ENCODE data around the gene TGM4. TPM values are rescaled to one million over a fixed set of nuclear protein-coding genes. Genes with fewer than 3 reads are reported as not detected.

The TGM4 gene
- total and polyA plus RNA-seq, 9 of the 15 experiments (the other 6 are each of a cell fraction or from before 2014, with no cell fraction given), result not detected

GRCh38 chr3:44942202-44942921 lies 68.0 kb downstream of the TGM4 start:
- ChIA-PET POLR2A (interaction anchor here (0.6 to 1.4 kb wide), 3 partner anchors 11 to 68 kb away, joined by 3 to 4 read pairs (median 3); no protein-coding TSS in a partner anchor), CTCF (ENCODE audit: low intra/inter-chr PET ratio) (no interaction called here)
- in situ Hi-C loops (cut with MboI), result no loop called here
- intact Hi-C loops (cut with micrococcal nuclease), result no loop called here
- FAIRE-seq (no peak), ATAC-seq (no peak), DNase-seq (ENCODE audit: extremely low read depth in 1 of 4, low spot score in 3 of 4) (no peak)
- TF ChIP-seq XRCC5 (IDR thresholded peaks at IDR 0.05; ENCODE audit: low read depth, low read length) (no peak), FOSL1 (tag; conservative IDR thresholded peaks at IDR 0.05) (peak; percentile 84)
- BruUV-seq (replicated peaks), result no TSS peak
- H3K4me1 ChIP-seq (replicated peaks in 1 of 2; ENCODE audit: control insufficient read depth in 2 of 2, insufficient read depth in 2 of 2, low read length in 2 of 2), result no peaks in the 10 kb centered on the region
- H3K9me3 ChIP-seq (replicated peaks; ENCODE audit: control insufficient read depth, insufficient read depth, low read depth, low read length), result no peaks in the 10 kb centered on the region
- H4K20me1 ChIP-seq (replicated peaks; ENCODE audit: control insufficient read depth, insufficient read depth, low read length), result no peaks in the 10 kb centered on the region; the same call in 1 of the 2 replicates
- WGBS (ENCODE audit: insufficient coverage, low coverage, missing lambda C conversion rate), result 74% methylated on average over 9 of the region's 9 CpGs
- H3K36me3 ChIP-seq (ENCODE audit: control insufficient read depth, insufficient read depth, low read length), result peaks cover 69% of the 10 kb centered on the region
- no peaks in the 10 kb centered on the region for H3K27me3 ChIP-seq (ENCODE audit: control insufficient read depth in 2 of 2, insufficient read depth in 2 of 2, low read length in 2 of 2)
- no peak overlapping the region for H2AFZ ChIP-seq (ENCODE audit: low read depth, low read length)
- H3K9me1 ChIP-seq (ENCODE audit: control insufficient read depth, insufficient read depth, low read length), result no peaks in the 10 kb centered on the region
- H3K27ac ChIP-seq (ENCODE audit: extremely low read depth, low read depth, low read length), result no peak overlapping the region
- no peak overlapping the region for H3K4me2 ChIP-seq (ENCODE audit: insufficient read depth, low read length)
- H3K9ac ChIP-seq (ENCODE audit: insufficient read depth in 1 of 2, low read depth in 2 of 2, low read length in 2 of 2), result no peak overlapping the region
- no peak overlapping the region for H3K4me3 ChIP-seq
- no peaks in the 10 kb centered on the region for H3K79me2 ChIP-seq (ENCODE audit: control insufficient read depth, insufficient read depth, low read length)

GRCh38 chr3:44948239-44948638 lies 73.8 kb downstream of the TGM4 start:
- ATAC-seq (no peak), FAIRE-seq (no peak), DNase-seq (ENCODE audit: extremely low read depth in 1 of 4, low spot score in 3 of 4) (no peak)
- H2AFZ ChIP-seq (ENCODE audit: low read depth, low read length), result no peak overlapping the region
- no peak overlapping the region for H3K4me3 ChIP-seq
- no peak overlapping the region for H3K27ac ChIP-seq (ENCODE audit: extremely low read depth, low read depth, low read length)
- no peaks in the 10 kb centered on the region for H3K9me3 ChIP-seq (replicated peaks; ENCODE audit: control insufficient read depth, insufficient read depth, low read depth, low read length)
- ChIA-PET POLR2A (interaction anchor here (0.6 to 1.2 kb wide), 3 partner anchors 10 to 34 kb away, joined by 3 to 4 read pairs (median 3); partner anchors contain the start of genes EXOSC7 and ZDHHC3), CTCF (ENCODE audit: low intra/inter-chr PET ratio) (no interaction called here)
- H4K20me1 ChIP-seq (replicated peaks; ENCODE audit: control insufficient read depth, insufficient read depth, low read length), result peaks cover 4% of the 10 kb centered on the region; the same call in 1 of the 2 replicates
- no peaks in the 10 kb centered on the region; the same call in 2 of the 3 replicates for H3K79me2 ChIP-seq (ENCODE audit: control insufficient read depth, insufficient read depth, low read length)
- peaks cover 4% of the 10 kb centered on the region for H3K9me1 ChIP-seq (ENCODE audit: control insufficient read depth, insufficient read depth, low read length)
- peaks cover 21% of the 10 kb centered on the region; the same call in 2 of the 3 replicates for H3K36me3 ChIP-seq (ENCODE audit: control insufficient read depth, insufficient read depth, low read length)
- 97% methylated on average over 3 of the region's 3 CpGs for WGBS (ENCODE audit: insufficient coverage, low coverage, missing lambda C conversion rate)
- intact Hi-C loops (cut with micrococcal nuclease) (no loop called here), in situ Hi-C loops (cut with MboI) (no loop called here)
- H3K9ac ChIP-seq (ENCODE audit: insufficient read depth in 1 of 2, low read depth in 2 of 2, low read length in 2 of 2), result no peak overlapping the region
- BruUV-seq (replicated peaks), result no TSS peak
- no peaks in the 10 kb centered on the region for H3K27me3 ChIP-seq (ENCODE audit: control insufficient read depth in 2 of 2, insufficient read depth in 2 of 2, low read length in 2 of 2)
- no peak overlapping the region for H3K4me2 ChIP-seq (ENCODE audit: insufficient read depth, low read length)
- no peaks in the 10 kb centered on the region for H3K4me1 ChIP-seq (replicated peaks in 1 of 2; ENCODE audit: control insufficient read depth in 2 of 2, insufficient read depth in 2 of 2, low read length in 2 of 2)
- TF ChIP-seq MECOM (CRISPR knock-in tag; IDR thresholded peaks at IDR 0.05), result no peak
- TF ChIP-seq E2F8 (IDR thresholded peaks at IDR 0.05; ENCODE audit: low read depth, partially characterized antibody), result no peak
- no peak for TF ChIP-seq NELFE (IDR thresholded peaks at IDR 0.05; ENCODE audit: insufficient read depth, insufficient read length)
- TF ChIP-seq E2F5 (CRISPR knock-in tag; IDR thresholded peaks at IDR 0.05), result no peak
- no peak for TF ChIP-seq ZBTB12 (CRISPR knock-in tag; IDR thresholded peaks at IDR 0.05)
- no peak for TF ChIP-seq SREBF1 (IDR thresholded peaks at IDR 0.05; ENCODE audit: borderline replicate concordance, low read depth, low read length)
- TF ChIP-seq NFIX (CRISPR knock-in tag; IDR thresholded peaks at IDR 0.05; ENCODE audit: low read depth), result no peak
- TF ChIP-seq XRCC5 (IDR thresholded peaks at IDR 0.05; ENCODE audit: low read depth, low read length), result no peak
